HEK293 (cell line): ENCODE data around the gene TUBG2.

Experiments
- IKZF3 ChIP-seq: fragments of 450-650 bp; IDR thresholded peaks from 2 replicates; pipeline ENCODE4 v1.5.0; 2018; ENCODE audit warnings: missing biosample characterization, mild to moderate bottlenecking, missing genetic modification characterization, moderate library complexity
- KLF10 ChIP-seq: fragments of 450-650 bp; IDR thresholded peaks from 2 replicates; pipeline ENCODE4 v1.5.1; 2018; ENCODE audit warnings: missing biosample characterization, mild to moderate bottlenecking, missing genetic modification characterization
- KLF8 ChIP-seq: fragments of 450-650 bp; formaldehyde crosslinking; IDR thresholded peaks from 2 replicates; pipeline ENCODE4 v1.5.1; 2016; ENCODE audit warnings: missing biosample characterization, missing genetic modification characterization
- OVOL3 ChIP-seq: fragments of 450-650 bp; formaldehyde crosslinking; IDR thresholded peaks from 2 replicates; pipeline ENCODE4 v1.5.1; 2016; ENCODE audit warnings: missing biosample characterization, missing genetic modification characterization
- SP7 ChIP-seq: fragments of 450-650 bp; formaldehyde crosslinking; IDR thresholded peaks from 2 replicates; pipeline ENCODE4 v1.5.1; 2016; ENCODE audit warnings: missing biosample characterization, missing genetic modification characterization
- ZBTB10 ChIP-seq: fragments of 450-650 bp; formaldehyde crosslinking; IDR thresholded peaks from 2 replicates; pipeline ENCODE4 v1.5.1; 2016; ENCODE audit warnings: missing biosample characterization, missing genetic modification characterization
- ZBTB26 ChIP-seq: fragments of 450-650 bp; formaldehyde crosslinking; optimal IDR thresholded peaks from 2 replicates; pipeline ENCODE3; 2016; ENCODE audit warnings: missing biosample characterization, mild to moderate bottlenecking, missing genetic modification characterization
- ZFP37 ChIP-seq: fragments of 450-650 bp; formaldehyde crosslinking; IDR thresholded peaks from 2 replicates; pipeline ENCODE4 v1.5.1; 2016; ENCODE audit warnings: missing biosample characterization, missing genetic modification characterization
- ZFP69B ChIP-seq: fragments of 450-650 bp; formaldehyde crosslinking; IDR thresholded peaks from 2 replicates; pipeline ENCODE4 v1.5.1; 2016; ENCODE audit warnings: missing biosample characterization, missing genetic modification characterization
- ZNF138 ChIP-seq: fragments of 450-650 bp; formaldehyde crosslinking; IDR thresholded peaks from 2 replicates; pipeline ENCODE4 v1.5.1; 2016; ENCODE audit warnings: missing biosample characterization, missing genetic modification characterization, borderline replicate concordance
- ZNF174 ChIP-seq: fragments of 450-650 bp; formaldehyde crosslinking; IDR thresholded peaks from 2 replicates; pipeline ENCODE4 v1.5.0; 2017; ENCODE audit warnings: missing biosample characterization, mild to moderate bottlenecking, missing genetic modification characterization
- ZNF19 ChIP-seq: fragments of 450-650 bp; formaldehyde crosslinking; IDR thresholded peaks from 2 replicates; pipeline ENCODE4; 2016; ENCODE audit warnings: missing biosample characterization, missing genetic modification characterization, low read depth
- ZNF221 ChIP-seq: fragments of 450-650 bp; formaldehyde crosslinking; IDR thresholded peaks from 2 replicates; pipeline ENCODE4 v1.5.1; 2017; ENCODE audit warnings: missing biosample characterization, missing genetic modification characterization, borderline replicate concordance
- ZNF24 ChIP-seq: fragments of 450-650 bp; formaldehyde crosslinking; IDR thresholded peaks from 2 replicates; pipeline ENCODE4 v1.5.1; 2016; ENCODE audit warnings: missing biosample characterization, missing genetic modification characterization
- ZNF324 ChIP-seq: fragments of 450-650 bp; formaldehyde crosslinking; IDR thresholded peaks from 2 replicates; pipeline ENCODE4 v1.5.1; 2016; ENCODE audit warnings: missing biosample characterization, missing genetic modification characterization
- ZNF335 ChIP-seq: fragments of 450-650 bp; formaldehyde crosslinking; conservative IDR thresholded peaks from 2 replicates; pipeline ENCODE4 v1.5.1; 2016; ENCODE audit warnings: missing biosample characterization, missing genetic modification characterization
- ZNF510 ChIP-seq: fragments of 450-650 bp; formaldehyde crosslinking; IDR thresholded peaks from 2 replicates; pipeline ENCODE4 v1.5.1; 2018; ENCODE audit warnings: mild to moderate bottlenecking, missing genetic modification characterization, missing biosample characterization; ENCODE audit not compliant: insufficient replicate concordance
- ZNF514 ChIP-seq: fragments of 450-650 bp; formaldehyde crosslinking; IDR thresholded peaks from 2 replicates; pipeline ENCODE4 v1.5.1; 2016; ENCODE audit warnings: missing biosample characterization, missing genetic modification characterization
- ZNF530 ChIP-seq: fragments of 450-650 bp; formaldehyde crosslinking; IDR thresholded peaks from 2 replicates; pipeline ENCODE4 v1.5.1; 2016; ENCODE audit warnings: low read depth, missing biosample characterization, missing genetic modification characterization
- ZNF549 ChIP-seq: fragments of 450-650 bp; IDR thresholded peaks from 2 replicates; pipeline ENCODE4 v1.5.1; 2018; ENCODE audit warnings: missing biosample characterization, missing genetic modification characterization, mild to moderate bottlenecking, inconsistent platforms, moderate library complexity
- ZNF596 ChIP-seq: fragments of 450-650 bp; IDR thresholded peaks from 2 replicates; pipeline ENCODE4 v1.5.0; 2018; ENCODE audit warnings: missing biosample characterization, mild to moderate bottlenecking, missing genetic modification characterization, moderate library complexity
- ZNF610 ChIP-seq: fragments of 450-650 bp; formaldehyde crosslinking; IDR thresholded peaks from 2 replicates; pipeline ENCODE4 v1.5.1; 2016; ENCODE audit warnings: missing biosample characterization, missing genetic modification characterization, borderline replicate concordance
- ZNF629 ChIP-seq: fragments of 450-650 bp; formaldehyde crosslinking; IDR thresholded peaks from 2 replicates; pipeline ENCODE4 v1.5.1; 2017; ENCODE audit warnings: missing biosample characterization, missing genetic modification characterization
- ZNF792 ChIP-seq: fragments of 450-650 bp; formaldehyde crosslinking; IDR thresholded peaks from 2 replicates; pipeline ENCODE4 v1.5.1; 2016; ENCODE audit warnings: missing biosample characterization, missing genetic modification characterization
- TF ChIP-seq, protein P1 (sequence below): fragments of 450-650 bp; formaldehyde crosslinking; IDR thresholded peaks from 2 replicates; pipeline ENCODE4 v1.5.1; 2016; ENCODE audit warnings: missing biosample characterization, missing genetic modification characterization
- TF ChIP-seq, protein P2 (sequence below): fragments of 450-650 bp; formaldehyde crosslinking; IDR thresholded peaks from 2 replicates; pipeline ENCODE4 v1.5.1; 2016; ENCODE audit warnings: missing biosample characterization, missing genetic modification characterization
- TF ChIP-seq, protein P3 (sequence below): fragments of 450-650 bp; formaldehyde crosslinking; IDR thresholded peaks from 2 replicates; pipeline ENCODE4 v1.5.1; 2016; ENCODE audit warnings: missing biosample characterization, missing genetic modification characterization, borderline replicate concordance

The TUBG2 gene

DNA sequence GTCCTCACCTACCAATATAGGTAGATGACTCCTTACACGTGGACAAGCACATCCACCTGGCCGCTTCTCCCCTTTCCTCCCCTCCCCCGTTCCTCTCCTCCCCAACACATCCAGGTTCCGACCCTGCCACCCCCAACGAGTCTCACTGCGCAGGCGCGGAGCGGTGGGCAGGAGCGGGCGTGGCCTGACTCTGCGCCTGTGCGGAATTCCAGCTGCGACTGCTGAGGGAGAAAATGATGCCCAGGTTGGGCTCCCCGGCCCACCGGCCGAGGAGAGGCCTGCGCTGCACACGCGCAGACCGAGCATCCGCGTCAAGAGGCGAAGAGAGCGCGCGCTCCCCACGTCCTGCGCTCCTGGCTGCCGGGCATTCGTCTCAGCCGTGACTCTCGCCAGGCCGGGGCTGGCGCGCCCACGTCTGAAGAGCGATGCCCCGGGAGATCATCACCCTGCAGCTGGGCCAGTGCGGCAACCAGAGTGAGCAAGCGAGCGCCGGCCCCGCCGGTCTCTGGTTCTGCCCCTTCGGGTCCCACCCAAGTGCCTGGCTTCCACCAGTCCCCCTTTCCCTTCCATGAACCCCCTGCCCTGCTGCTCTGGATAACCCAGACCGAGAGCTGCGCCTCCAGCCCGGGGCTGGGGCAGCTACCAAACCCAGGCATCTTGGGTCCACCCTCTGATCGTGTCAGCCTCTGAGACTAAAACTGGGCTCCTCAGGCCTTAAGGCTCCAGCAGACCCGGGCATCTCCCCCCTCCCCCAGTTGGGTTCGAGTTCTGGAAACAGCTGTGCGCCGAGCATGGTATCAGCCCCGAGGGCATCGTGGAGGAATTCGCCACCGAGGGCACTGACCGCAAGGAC, at the start of gene TUBG2 (continued):
- TF ChIP-seq, protein P1, sequence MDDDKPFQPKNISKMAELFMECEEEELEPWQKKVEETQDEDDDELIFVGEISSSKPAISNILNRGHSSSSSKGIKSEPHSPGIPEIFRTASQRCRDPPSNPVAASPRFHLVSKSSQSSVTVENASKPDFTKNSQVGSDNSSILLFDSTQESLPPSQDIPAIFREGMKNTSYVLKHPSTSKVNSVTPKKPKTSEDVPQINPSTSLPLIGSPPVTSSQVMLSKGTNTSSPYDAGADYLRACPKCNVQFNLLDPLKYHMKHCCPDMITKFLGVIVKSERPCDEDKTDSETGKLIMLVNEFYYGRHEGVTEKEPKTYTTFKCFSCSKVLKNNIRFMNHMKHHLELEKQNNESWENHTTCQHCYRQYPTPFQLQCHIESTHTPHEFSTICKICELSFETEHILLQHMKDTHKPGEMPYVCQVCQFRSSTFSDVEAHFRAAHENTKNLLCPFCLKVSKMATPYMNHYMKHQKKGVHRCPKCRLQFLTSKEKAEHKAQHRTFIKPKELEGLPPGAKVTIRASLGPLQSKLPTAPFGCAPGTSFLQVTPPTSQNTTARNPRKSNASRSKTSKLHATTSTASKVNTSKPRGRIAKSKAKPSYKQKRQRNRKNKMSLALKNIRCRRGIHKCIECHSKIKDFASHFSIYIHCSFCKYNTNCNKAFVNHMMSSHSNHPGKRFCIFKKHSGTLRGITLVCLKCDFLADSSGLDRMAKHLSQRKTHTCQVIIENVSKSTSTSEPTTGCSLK (tag by site-specific recombination), result no peak
- TF ChIP-seq ZFP37 (tag by site-specific recombination) (no peak), ZNF335 (tag by site-specific recombination) (peak; percentile 81), ZNF510 (no peak), ZNF24 (tag by site-specific recombination) (no peak), SP7 (tag by site-specific recombination) (no peak; the same call in none of the 2 replicates), ZNF596 (no peak), ZFP69B (tag by site-specific recombination) (peak; percentile 52), IKZF3 (tag by site-specific recombination) (peak; percentile 78), ZBTB26 (tag by site-specific recombination) (peak; percentile 96), KLF8 (tag by site-specific recombination) (peak; percentile 51; the same call in 1 of the 2 replicates), KLF10 (tag by site-specific recombination) (no peak), ZNF792 (tag by site-specific recombination) (no peak), ZBTB10 (tag by site-specific recombination) (no peak; the same call in 1 of the 2 replicates), ZNF629 (tag by site-specific recombination) (no peak; the same call in 1 of the 2 replicates), ZNF174 (no peak), ZNF530 (no peak), ZNF549 (tag by site-specific recombination) (no peak), ZNF514 (tag by site-specific recombination) (no peak), ZNF138 (no peak), ZNF324 (tag by site-specific recombination) (no peak; the same call in 1 of the 2 replicates), ZNF19 (tag by site-specific recombination) (no peak), OVOL3 (tag by site-specific recombination) (peak; percentile 36; the same call in 1 of the 2 replicates), ZNF221 (no peak), ZNF610 (tag by site-specific recombination) (peak; percentile 88; the same call in 1 of the 2 replicates)
- TF ChIP-seq, protein P2, sequence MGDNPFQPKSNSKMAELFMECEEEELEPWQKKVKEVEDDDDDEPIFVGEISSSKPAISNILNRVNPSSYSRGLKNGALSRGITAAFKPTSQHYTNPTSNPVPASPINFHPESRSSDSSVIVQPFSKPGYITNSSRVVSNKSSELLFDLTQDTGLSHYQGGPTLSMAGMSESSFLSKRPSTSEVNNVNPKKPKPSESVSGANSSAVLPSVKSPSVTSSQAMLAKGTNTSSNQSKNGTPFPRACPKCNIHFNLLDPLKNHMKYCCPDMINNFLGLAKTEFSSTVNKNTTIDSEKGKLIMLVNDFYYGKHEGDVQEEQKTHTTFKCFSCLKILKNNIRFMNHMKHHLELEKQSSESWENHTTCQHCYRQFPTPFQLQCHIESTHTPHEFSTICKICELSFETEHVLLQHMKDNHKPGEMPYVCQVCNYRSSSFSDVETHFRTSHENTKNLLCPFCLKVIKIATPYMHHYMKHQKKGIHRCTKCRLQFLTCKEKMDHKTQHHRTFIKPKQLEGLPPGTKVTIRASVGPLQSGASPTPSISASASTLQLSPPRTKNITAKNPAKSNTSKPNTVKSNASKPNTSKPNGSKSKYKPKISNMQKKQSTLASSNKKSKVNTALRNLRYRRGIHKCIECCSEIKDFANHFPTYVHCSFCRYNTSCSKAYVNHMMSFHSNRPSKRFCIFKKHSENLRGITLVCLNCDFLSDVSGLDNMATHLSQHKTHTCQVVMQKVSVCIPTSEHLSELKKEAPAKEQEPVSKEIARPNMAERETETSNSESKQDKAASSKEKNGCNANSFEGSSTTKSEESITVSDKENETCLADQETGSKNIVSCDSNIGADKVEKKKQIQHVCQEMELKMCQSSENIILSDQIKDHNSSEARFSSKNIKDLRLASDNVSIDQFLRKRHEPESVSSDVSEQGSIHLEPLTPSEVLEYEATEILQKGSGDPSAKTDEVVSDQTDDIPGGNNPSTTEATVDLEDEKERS (tag by site-specific recombination), result no peak
- TF ChIP-seq, protein P3, sequence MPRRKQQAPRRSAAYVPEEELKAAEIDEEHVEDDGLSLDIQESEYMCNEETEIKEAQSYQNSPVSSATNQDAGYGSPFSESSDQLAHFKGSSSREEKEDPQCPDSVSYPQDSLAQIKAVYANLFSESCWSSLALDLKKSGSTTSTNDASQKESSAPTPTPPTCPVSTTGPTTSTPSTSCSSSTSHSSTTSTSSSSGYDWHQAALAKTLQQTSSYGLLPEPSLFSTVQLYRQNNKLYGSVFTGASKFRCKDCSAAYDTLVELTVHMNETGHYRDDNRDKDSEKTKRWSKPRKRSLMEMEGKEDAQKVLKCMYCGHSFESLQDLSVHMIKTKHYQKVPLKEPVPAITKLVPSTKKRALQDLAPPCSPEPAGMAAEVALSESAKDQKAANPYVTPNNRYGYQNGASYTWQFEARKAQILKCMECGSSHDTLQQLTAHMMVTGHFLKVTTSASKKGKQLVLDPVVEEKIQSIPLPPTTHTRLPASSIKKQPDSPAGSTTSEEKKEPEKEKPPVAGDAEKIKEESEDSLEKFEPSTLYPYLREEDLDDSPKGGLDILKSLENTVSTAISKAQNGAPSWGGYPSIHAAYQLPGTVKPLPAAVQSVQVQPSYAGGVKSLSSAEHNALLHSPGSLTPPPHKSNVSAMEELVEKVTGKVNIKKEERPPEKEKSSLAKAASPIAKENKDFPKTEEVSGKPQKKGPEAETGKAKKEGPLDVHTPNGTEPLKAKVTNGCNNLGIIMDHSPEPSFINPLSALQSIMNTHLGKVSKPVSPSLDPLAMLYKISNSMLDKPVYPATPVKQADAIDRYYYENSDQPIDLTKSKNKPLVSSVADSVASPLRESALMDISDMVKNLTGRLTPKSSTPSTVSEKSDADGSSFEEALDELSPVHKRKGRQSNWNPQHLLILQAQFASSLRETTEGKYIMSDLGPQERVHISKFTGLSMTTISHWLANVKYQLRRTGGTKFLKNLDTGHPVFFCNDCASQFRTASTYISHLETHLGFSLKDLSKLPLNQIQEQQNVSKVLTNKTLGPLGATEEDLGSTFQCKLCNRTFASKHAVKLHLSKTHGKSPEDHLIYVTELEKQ (tag by site-specific recombination), result no peak
